HG02571 (cell line): ENCODE measurements around the gene BNIP3.

Experiments used
- ATAC-seq: cut with Tn5 transposase; IDR thresholded peaks from one replicate; pipeline ENCODE4 v1.9.1; 2021; ENCODE audit warnings: mild to moderate bottlenecking, moderate library complexity; ENCODE audit not compliant: unreplicated experiment

Gene BNIP3

GRCh38 chr10:131979336-131979735 lies 2.4 kb downstream of the BNIP3 start:
- no peak for ATAC-seq

GRCh38 chr10:131978851-131979250 lies 2.9 kb downstream of the BNIP3 start:
- no peak for ATAC-seq

GRCh38 chr10:131978366-131978765 lies 3.4 kb downstream of the BNIP3 start:
- no peak for ATAC-seq

- ATAC-seq, result no peak
These were observed 4.2 kb downstream of the BNIP3 start for GRCh38 chr10:131977323-131978096.

- ATAC-seq, result no peak
These were observed 5.9 kb downstream of the BNIP3 start for GRCh38 chr10:131975796-131976195.

GRCh38 chr10:131975003-131975402 lies 6.7 kb downstream of the BNIP3 start:
- no peak for ATAC-seq

GRCh38 chr10:131974034-131974817 lies 7.5 kb downstream of the BNIP3 start:
- ATAC-seq, result no peak

GRCh38 chr10:131973160-131973951 lies 8.4 kb downstream of the BNIP3 start:
- no peak for ATAC-seq

- no peak for ATAC-seq
These were observed 9.2 kb downstream of the BNIP3 start for GRCh38 chr10:131972474-131973071.

GRCh38 chr10:131971591-131971990 lies 10.1 kb downstream of the BNIP3 start:
- no peak for ATAC-seq

GRCh38 chr10:131970946-131971345 lies 10.8 kb downstream of the BNIP3 start:
- no peak for ATAC-seq

DNA sequence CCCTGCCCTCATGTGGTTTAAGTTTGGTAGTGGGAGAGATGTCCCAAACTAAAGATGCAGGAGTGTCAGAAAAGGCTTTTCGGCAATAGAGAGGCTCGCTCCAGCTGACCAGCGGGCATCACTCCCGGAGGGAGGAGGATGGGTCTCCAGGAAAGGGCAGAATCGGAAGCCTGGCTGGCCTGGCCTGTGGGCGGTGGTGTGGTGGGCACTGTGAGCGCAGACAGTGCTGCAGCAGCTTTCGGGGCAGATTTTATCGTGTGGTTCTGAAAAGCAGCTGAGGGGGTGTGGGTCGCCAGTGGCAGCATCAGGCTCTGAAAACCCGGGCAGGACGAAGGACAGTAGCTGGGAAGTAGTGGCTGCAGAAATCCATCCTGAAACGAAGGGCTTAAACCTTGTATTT lies 12.8 kb downstream of the BNIP3 start:
- no peak for ATAC-seq

DNA sequence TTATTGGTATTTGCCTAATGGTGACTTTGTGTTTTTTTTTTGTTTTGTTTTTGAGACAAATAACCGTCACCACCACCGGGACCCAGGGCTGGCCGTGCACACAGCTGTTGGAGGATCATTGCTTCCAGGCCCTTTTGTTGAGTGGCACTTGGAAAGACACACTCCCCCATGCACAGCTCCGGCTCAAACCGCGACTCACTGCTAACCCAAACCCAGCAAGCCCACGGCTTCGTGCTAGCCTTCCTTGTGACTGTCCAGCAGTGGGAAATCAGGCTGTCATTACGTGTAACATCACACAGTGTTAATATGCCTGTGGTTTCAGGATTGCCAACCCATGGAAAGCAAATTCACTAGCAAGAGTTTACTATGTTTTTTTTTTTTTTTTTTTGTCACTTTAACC lies 17.4 kb downstream of the BNIP3 start:
- ATAC-seq, result no peak

DNA sequence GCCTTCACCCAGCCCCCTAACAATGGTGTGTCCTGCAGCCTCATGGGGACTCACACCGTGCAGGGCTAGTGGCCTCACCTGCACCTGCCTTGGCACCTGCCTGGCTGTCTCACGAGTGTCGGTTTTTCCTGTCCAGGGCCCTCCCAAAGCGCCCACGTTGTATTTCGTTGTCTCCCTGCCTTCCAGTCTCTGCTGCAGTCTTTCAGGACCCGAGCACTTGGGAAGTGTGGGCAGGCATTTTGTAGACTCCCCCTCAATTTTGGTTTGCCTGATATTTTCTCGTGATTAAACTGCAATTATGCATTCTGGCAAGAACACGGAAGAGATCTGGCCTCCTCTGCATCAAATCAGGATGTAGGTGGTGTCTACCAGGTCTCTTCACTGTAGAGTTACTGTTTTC lies 17.9 kb downstream of the BNIP3 start:
- ATAC-seq, result no peak

DNA sequence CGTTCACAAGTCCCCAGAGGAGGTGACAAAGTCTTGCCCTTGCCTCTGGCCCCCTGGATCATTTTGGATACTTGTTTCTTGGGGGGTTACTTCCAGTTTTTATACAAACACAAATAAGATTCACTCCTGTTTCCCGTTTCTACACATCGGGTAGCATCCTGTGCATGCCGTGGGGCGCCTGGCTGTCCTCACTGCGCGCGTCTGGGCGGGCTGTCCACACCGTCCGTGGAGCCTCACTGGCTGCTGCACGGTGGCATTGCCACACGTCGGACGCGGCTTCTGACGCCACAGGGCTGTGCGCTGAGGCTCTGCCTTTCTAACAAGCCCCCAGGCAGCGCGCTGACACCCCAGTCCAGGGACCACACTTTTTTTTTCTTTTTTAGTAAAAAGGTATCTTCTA lies 18.4 kb downstream of the BNIP3 start:
- ATAC-seq, result no peak

DNA sequence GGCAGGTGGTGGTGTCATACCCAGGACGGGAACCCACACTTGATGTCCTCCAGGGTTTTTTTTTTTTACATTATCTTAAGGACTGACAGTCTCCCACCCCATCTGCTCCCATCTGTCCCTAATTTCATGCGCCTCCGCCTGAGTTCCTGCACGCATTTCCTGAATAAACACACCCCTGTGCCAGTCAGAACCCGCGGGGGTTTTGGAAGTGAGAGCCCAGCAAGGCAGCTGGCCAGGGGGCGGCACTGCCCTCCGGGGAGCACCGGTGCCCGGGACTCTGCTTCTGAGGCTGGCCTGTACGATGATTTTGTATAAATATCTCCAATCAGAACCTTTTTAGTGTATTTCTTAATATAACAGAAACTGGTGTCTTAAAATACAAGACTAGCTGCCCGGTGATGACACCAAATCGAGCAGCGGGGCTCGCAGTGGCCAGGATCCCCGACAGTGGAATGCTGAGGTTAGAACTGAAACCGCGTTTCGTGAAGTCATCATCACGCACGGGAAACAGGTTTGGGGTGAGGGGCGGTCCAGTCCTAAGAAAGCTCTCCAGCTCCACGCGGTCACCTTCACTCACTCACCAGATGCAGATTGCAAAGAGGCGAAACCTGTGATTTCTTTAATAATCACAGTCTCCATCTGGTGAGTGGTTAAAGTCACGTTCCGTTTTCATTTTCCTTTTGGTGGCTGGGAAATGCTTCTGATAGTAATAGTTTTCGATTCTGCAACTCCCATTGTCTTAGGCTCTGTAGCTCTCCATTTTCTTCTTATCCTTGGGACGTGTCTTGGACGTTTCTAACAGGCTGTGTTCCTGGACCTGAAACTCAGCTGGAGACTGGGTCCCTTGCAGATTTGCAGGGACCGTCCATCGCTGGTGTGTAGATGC lies 19.7 kb downstream of the BNIP3 start:
- no peak for ATAC-seq

DNA sequence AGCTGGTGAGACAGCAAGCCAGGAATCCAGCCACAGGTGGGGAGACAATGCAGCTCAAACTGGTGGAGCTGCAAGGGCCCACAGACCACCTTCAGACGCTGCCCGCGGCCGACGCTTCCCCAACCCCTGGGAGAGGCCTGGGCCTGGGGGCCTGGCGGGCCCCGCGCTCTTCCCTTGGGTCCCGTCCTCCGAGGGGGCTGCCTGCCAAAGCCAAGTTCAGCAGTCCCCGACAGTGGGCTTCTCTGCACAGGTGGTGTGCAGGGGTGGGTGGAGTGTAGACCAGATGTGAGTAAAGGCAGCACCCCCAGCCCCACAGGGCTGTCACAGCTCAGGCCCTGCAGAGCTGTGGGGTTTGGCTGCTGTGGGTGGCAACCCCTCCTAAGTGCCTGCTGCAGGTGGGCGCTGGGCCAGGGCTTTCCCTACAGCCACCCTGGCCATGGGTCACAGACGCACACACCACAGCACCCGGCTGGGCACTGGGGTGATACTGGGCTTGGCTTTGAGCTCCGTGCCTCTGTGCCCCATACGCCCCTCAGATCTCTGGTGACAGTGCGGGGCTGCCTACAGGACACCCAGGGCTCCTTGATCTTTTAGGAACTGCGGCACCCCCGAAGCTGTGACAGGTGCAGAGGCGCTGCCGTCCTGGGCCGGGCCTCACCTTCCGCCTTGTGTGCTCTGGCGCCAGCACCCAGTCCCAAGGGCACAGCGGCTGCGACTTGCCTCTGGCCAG lies 20.5 kb downstream of the BNIP3 start:
- ATAC-seq, result no peak

DNA sequence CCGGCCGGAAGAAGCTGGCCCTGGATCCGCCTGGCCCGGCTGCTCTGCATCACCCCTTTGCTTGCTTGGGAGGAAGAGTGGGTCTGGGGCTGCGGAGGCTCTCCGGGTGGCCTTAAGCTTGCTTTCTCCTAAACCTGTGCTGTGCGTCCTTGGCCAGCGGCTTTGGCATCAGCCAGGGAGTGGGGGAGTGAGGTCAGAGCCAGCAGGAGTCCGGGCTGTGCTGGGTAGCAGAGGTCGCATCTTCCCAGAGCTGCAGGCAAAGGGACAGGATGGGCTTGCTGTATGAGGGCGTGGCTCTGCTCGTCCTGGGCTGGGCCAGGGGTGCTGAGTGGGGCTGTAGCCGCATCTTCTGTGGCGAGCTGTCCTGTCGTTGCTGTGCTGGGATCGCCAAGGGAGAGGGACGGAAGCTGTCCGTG lies 21.1 kb downstream of the BNIP3 start:
- no peak for ATAC-seq

GRCh38 chr10:131959841-131960240 lies 21.9 kb downstream of the BNIP3 start:
- no peak for ATAC-seq
